DMS114 treated with DMSO at 0.1 percent for 48 hours (cell line): Measurements from ENCODE around the gene IL20.
"Not testable (repeated sequence)": the region's sequence is repeated elsewhere in the genome, so short reads cannot be mapped to it uniquely, and the experiment has no call there.

Source experiments
- DNase-seq: peaks from one replicate; lab custom pipeline; 2025; ENCODE audit not compliant: unreplicated experiment; lab: John Stamatoyannopoulos, UW

IL20 gene

DNA sequence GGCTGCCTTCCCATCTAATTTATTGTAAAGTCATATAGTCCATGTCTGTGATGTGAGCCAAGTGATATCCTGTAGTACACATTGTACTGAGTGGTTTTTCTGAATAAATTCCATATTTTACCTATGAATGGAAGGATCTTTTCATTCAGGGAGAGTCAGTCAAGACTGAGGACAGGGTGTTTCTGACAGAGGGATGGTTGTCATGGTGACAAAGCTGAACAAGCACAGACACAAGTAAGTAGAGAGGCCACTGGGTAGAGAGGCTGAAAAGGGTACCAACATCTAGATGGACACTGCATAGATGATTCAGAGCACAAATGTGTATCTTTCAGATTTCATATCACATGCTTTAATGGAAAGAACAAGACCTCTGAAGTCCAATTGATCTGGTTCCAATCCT lies 22.6 kb upstream of the IL20 start:
- DNase-seq: no peak

DNA sequence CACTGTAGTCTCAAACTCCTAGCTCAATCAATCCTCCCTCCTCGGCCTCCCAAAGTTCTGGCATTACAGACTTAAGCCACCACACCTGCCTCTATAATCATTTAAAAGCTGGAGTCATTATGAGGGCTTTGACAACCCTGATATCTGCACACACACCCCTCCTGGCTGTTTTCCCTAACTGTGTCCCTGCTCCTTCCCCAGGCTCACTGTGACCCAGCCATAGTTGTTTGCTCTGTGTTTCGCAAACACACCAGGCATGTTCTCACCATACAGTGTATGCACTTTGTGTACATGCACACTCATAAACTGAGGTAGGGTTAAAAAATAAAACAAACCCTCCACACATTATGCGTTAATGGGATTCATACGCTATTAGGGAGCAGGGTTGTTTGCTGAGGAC lies 21.8 kb upstream of the IL20 start:
- no peak for DNase-seq

GRCh38 chr1:206846487-206846886 lies 18.9 kb upstream of the IL20 start:
- no peak for DNase-seq

- no peak for DNase-seq
These were observed 18.0 kb upstream of the IL20 start for GRCh38 chr1:206847337-206847834.

DNA sequence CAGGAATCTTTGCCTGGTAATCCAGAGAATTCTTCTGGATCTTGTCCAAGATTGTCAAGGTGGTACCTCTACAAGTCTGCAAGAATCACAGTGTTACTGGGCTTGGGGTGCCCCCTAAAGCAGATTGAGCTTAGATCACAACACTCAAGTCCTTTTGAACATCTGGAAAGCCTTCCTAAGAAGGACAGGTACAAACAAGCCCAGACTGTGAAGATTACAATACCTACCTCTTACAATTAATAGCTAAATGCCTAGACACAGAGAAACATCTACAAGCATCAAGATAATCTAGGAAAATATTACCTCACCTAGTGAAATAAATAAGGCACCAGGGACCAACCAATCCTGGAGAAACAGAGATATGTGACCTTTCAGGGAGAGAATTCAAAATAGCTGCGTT lies 17.5 kb upstream of the IL20 start:
- DNase-seq: no peak

- DNase-seq: no peak
These were observed 15.0 kb upstream of the IL20 start for GRCh38 chr1:206850401-206850800.

GRCh38 chr1:206851341-206852010 lies 13.9 kb upstream of the IL20 start:
- DNase-seq: no peak

- DNase-seq: not testable (repeated sequence)
These were observed 12.8 kb upstream of the IL20 start for GRCh38 chr1:206852662-206853061.

DNA sequence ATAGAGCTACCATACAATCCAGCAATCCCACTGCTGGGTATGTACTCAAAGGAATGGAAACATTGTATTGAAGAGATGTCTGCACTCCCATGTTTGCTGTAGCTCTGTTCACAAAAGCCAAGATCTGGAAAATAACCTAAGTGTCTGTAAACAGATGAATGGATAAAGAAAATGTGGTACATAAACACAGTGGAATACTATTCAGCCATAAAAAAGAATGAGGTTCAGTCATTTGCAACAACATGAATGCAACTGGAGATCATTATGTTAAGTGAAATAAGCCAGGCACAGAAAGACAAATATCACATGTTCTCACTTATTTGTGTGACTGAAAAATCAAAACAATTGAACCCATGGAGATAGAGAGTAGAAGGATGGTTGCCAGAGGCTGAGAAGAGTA lies 11.7 kb upstream of the IL20 start:
- not testable (repeated sequence) for DNase-seq

DNA sequence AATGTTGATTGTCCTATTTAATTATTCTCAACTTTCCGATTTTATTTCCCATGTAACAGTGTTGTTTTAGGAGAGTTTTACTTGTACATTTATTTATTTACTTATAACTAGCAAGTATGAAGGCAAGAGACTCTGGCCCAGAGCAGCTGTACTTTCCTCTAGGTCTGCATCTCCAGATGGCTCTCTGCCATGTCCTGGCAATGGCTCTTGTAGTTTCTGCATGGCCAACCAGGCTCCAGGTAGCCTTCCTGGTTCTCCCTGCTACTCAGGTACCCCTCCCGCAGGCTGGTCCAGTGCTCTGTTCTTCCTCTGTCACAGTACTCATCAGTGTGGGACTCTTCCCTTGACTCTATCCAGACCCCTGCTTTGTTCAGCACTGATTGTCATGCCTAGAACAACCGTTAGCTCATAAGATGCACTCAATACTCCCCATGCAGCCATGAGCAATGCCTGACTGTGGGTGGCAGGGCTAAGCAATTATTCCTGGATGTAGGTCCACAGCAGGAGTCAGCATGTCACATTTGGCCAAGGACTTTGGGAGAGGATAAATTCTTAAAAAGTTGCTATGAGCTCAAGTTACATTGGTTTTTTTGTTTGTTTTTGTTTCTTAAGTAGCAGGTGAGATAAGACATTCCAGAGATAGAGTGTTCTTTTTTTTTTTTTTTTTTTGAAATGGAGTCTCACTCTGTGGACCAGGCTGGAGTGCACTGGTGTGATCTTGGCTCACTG lies 10.9 kb upstream of the IL20 start:
- DNase-seq: no peak

DNA sequence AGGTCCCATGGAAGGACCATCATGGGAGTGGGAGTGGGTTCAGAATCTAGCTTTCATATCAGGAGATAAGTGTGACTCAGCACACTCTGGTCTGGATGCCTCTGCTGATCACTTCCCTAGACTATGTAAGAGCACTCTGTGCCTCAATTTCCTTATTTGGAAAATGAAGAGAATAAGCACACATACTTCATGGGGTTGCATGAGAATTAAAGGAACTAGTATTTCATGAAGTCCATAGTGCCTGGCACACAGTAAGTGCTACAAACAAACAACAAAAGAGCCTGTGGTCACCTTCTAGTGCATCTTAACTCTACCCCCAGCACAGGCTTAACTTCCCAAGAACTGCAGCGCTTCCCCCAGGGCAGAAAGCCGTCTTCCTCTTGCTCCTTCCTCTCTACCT lies 9.6 kb upstream of the IL20 start:
- no peak for DNase-seq

DNA sequence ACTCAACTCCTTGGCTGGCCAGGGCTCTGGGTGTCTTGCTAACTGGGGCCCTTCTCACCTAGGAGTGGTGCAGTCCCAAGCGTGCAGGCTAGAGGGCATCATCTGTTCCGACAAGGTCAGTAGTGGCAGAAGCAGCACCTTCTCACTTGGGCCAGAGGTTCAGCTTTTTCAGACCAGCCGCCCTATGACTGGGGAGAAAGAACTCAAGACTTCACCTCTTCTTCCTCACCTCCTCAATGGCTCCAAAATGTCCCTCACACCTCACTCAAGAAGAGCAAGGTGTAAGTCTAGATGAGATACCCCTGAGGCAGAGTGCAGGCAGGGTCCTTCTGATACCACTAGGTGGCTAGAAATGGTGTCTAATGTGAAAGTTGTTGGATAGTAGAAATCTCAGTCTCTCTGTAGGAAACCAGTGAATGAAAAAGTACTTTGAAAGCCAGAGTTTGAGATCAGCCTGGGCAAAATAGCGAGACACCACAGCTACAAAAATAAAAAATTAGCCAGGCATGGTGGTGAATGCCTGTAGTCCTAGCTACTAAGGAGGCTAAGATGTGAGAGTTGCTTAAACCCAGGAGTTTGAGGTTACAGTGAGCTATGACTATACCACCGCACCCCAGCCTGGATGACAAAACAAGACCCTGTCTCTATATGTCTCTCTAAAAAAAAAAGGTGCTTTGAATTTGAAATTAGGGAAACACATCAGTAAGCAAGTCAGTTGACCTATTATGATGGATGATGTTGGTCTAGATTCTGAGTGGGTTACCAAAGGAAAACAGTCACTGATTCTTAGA lies 8.6 kb upstream of the IL20 start:
- DNase-seq: no peak

DNA sequence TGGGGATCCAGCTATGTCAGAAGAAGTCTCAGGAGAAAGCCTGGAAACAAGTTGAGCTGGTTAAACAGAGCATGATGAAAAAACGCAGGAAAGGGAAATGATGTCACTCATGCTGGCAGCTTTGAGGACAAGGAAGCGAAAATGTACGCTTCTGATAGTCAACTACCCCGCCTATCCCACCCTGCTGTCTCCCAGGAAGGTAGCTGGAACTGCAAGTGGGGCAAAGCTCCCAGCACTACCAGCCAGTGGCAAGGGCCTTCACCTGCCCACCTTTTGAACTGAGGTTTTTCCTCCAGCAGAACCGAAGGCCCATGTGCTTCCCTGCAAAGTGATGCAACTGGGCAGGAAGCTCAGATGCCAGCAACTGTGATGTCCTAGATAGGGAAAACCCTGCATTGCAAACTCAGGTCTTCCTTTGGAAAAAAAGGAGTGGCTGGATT lies 6.3 kb upstream of the IL20 start:
- no peak for DNase-seq

DNA sequence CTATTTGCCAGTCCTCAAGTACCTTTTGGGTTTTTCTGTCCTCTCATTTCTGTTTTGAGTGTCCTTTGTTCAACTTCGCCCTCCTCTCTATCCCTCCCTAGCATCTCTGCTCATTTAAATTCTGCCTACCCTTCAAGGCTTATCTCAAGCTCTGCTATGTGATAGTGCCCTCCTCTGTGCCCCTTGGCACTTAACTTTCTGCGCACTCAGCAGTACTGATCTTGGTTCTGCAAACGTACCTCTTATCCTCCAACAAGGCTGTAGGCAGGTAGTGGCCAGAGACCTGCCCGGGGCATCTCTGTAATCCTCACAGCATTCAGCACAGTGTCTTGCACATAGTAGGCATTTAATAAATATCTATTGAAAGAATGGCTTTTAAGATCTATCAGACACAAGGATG lies 5.3 kb upstream of the IL20 start:
- DNase-seq: no peak

DNA sequence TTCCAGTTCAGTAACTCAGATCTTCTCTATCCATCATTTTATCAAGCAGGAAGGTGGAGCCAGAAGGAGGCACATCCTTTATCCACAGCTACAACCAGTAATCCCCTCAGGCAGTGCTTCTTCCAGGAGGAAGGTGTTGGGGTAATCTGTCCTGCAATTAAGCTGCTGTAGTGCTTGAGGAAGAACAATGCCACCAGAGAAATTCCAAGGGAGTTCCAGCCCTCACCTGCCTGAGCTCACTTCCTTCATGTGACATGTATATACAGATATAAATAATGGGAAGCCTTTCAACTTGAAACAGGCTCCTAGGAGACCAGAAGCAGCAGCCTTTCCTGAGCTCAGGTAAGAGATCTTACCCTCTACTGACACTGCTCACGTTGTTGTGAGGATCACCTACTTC lies 2.2 kb upstream of the IL20 start:
- DNase-seq: no peak

DNA sequence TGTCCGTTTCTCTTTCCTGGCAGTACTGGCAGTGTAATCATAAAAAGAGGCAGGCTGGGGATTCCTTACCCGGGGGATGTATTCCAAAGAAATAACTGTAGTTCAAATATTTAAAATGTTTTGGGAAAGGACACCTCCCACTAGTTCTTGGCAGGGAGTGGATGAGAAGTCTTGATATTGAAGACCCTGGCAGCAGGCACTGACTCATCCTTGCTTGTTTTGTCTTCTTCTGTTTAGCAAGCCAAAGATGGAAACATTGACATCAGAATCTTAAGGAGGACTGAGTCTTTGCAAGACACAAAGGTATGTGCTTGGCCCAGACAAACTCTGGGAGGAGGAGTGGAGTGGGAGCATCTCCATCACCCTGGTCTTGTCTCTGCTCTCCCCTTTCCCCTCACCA lies 639 bp downstream of the IL20 start:
- no peak for DNase-seq

- no peak for DNase-seq
These were observed 1.8 kb downstream of the IL20 start for GRCh38 chr1:206867239-206867638.

- DNase-seq: no peak
These were observed 2.3 kb downstream of the IL20 start for GRCh38 chr1:206867716-206868115.

DNA sequence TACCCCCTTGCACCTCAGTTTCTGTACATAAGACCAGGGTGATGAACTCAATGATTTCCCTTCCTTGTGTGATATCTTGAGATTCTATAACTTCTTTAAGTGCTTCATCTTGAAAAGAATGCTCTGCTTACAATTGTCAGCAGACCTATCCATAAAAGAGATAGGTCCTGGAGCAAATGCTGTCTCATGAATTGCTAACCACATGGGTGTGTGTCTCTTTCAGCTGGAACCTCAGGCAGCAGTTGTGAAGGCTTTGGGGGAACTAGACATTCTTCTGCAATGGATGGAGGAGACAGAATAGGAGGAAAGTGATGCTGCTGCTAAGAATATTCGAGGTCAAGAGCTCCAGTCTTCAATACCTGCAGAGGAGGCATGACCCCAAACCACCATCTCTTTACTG lies 2.8 kb downstream of the IL20 start:
- DNase-seq: no peak

DNA sequence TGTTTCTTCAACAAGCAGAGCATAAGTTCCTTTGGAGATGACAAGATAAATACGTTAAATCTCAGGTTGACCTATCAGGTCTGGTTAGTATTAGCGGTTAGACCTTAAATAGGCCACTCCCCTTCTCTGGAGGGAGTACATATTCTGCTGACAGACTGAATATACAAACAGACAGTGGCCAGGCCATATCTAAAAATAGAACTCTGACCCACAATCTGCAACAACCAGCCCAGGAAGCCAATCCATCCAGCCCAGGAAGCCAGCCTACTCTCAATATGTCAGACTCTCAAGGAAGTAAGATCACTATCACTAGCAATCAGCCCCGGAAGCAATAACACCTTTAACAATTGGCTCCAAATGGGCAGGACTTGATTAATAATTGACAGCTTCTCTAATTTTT lies 6.7 kb downstream of the IL20 start:
- DNase-seq: no peak

GRCh38 chr1:206873603-206874188 lies 8.3 kb downstream of the IL20 start:
- no peak for DNase-seq
